Fibroblast of peridontal ligament (primary cell): ENCODE data around the gene CNNM3.
"Not testable (repeated sequence)": the region's sequence is repeated elsewhere in the genome, so short reads cannot be mapped to it uniquely, and the experiment has no call there.

Experiments used
- DNase-seq: peaks from one replicate; pipeline ENCODE4 v3.0.0-alpha.2; 2010; ENCODE audit errors: extremely low read depth

CNNM3 gene

GRCh38 chr2:96816127-96816835 is at the start of gene CNNM3:
Gene CNNM3, plus strand, starts transcription at chr2:96816268. Its CDS starts 10 bp downstream, at chr2:96816278.
- peak; percentile 84 for DNase-seq

GRCh38 chr2:96767135-96767871 is 48.8 kb upstream of the CNNM3 start:
- DNase-seq = no peak

- DNase-seq = no peak
These were observed 47.9 kb upstream of the CNNM3 start for GRCh38 chr2:96768083-96768561.

GRCh38 chr2:96769814-96770213 is 46.3 kb upstream of the CNNM3 start:
- no peak for DNase-seq

- no peak for DNase-seq
These were observed 45.4 kb upstream of the CNNM3 start for GRCh38 chr2:96770442-96771202.

GRCh38 chr2:96771796-96772618 is 44.1 kb upstream of the CNNM3 start:
- DNase-seq = no peak

- no peak for DNase-seq
These were observed 43.0 kb upstream of the CNNM3 start for GRCh38 chr2:96772903-96773671.

- no peak for DNase-seq
These were observed 42.1 kb upstream of the CNNM3 start for GRCh38 chr2:96773922-96774321.

GRCh38 chr2:96775160-96775559 is 40.9 kb upstream of the CNNM3 start:
- peak; percentile 39 for DNase-seq

- no peak for DNase-seq
These were observed 32.7 kb upstream of the CNNM3 start for GRCh38 chr2:96783388-96783787.

- DNase-seq = no peak
These were observed 28.7 kb upstream of the CNNM3 start for GRCh38 chr2:96787411-96787810.

- DNase-seq = peak; percentile 23
These were observed 27.4 kb upstream of the CNNM3 start for GRCh38 chr2:96788442-96789244.

- no peak for DNase-seq
These were observed 26.8 kb upstream of the CNNM3 start for GRCh38 chr2:96789245-96789617.

GRCh38 chr2:96792772-96793749 is 23.0 kb upstream of the CNNM3 start:
- DNase-seq = no peak

GRCh38 chr2:96795076-96795475 is 21.0 kb upstream of the CNNM3 start:
- no peak for DNase-seq

- DNase-seq = not testable (repeated sequence)
These were observed 19.6 kb upstream of the CNNM3 start for GRCh38 chr2:96796497-96796896.

- no peak for DNase-seq
These were observed 18.9 kb upstream of the CNNM3 start for GRCh38 chr2:96797066-96797625.
